Right kidney (tissue), 1 donor: ENCODE data around the gene PRDM11.

Experiments used
- DNase-seq: peaks from one replicate; pipeline ENCODE4 v3.0.0-alpha.2; 2016

The PRDM11 gene

DNA sequence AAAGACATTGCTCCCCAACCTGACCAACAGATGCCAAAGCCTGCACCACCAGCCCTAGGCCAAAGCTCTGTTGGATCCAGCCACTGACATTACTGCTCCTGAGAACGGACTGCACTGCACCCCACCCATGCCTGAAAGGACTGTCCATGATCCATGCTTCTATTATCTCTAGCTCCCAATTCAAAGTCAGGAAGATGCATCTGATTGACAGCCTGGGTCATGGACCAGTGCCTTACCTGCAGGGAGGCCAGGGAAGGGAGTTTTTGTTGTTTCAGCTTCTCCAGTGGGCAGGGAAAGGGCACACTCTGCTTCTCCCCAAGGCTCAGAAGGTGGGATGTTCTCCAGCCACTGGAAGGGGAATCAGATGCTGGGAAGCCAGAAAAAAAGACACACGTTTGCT lies 4.8 kb upstream of the PRDM11 start:
- no peak for DNase-seq

DNA sequence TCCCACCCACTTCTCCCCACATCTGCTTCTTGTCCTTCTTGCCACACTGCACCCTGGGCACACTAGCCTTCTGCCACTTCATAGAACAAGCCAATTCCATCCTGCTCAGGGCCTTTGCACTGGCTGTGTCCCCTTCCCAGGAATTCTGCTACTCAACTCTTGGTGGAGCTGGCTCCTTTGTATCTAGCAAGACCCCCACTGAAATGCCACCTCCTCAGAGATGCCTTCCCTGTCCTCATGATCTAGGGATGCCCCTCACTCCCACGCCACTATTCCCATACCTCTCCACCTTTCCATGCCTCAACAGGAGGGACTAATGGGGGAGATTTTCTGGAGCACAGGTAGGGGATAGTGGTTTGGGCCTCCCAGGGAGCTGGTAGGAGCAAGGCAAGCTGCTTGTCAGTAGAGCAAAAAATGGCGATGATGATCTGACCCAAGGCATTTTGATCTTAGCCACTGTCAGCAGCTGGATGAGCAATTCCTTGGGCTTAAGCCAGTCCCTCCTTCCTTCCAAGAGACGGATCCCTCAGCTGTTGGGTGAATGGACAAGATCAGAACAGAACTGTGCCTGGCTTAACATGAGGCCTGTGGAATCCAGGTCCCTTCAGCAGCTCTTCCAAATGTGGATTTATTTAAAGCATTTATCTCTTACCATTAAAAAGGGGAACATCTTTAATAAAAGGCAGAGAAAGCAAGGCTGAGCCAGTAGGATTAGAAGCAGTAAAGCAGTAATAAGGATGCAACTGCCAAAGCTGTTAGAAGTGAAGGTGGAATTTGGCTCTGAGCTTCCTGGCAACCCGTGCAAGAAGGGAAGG lies 4.0 kb upstream of the PRDM11 start:
- DNase-seq, result no peak

DNA sequence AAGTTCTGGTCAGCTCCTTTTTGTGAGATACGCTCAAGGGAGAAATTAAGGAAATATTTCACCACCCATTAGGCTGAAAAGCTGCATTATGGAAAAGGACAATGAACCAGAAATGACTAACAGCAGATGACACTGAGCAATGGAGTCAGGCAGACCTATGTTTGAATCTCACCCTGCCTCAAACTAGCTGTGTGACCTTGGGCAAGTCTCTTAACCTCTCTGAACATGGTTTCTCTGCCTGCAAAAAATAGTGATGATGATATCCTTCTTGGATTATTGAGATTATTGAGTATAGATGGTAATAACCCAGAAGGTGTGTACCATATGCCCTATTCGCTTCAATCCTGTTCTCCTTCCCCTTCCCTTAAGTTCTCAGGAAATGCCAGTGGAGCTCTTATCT lies 2.9 kb upstream of the PRDM11 start:
- DNase-seq, result no peak

- no peak for DNase-seq
Observed at GRCh38 chr11:45144126-45145082, 2.0 kb upstream of the PRDM11 start.

DNA sequence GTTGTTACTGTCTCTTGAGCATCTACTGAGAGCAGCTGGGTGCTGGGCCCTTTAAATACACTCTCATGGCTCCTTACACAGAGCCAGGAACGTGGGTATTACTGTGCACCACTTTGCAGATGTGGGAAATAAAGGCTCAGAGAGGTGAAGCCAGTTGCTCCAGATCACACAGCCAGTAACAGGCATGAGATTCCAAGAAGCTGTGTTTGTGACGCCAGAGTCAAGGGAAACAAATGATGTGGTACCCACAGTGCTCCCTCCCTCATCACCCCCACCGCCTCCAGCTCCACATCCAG lies 1.4 kb upstream of the PRDM11 start:
- DNase-seq, result no peak

- DNase-seq, result no peak
Observed at GRCh38 chr11:45145379-45146071, 914 bp upstream of the PRDM11 start.

- peak; percentile 95 for DNase-seq
Observed at GRCh38 chr11:45147017-45147728, 734 bp downstream of the PRDM11 start.

DNA sequence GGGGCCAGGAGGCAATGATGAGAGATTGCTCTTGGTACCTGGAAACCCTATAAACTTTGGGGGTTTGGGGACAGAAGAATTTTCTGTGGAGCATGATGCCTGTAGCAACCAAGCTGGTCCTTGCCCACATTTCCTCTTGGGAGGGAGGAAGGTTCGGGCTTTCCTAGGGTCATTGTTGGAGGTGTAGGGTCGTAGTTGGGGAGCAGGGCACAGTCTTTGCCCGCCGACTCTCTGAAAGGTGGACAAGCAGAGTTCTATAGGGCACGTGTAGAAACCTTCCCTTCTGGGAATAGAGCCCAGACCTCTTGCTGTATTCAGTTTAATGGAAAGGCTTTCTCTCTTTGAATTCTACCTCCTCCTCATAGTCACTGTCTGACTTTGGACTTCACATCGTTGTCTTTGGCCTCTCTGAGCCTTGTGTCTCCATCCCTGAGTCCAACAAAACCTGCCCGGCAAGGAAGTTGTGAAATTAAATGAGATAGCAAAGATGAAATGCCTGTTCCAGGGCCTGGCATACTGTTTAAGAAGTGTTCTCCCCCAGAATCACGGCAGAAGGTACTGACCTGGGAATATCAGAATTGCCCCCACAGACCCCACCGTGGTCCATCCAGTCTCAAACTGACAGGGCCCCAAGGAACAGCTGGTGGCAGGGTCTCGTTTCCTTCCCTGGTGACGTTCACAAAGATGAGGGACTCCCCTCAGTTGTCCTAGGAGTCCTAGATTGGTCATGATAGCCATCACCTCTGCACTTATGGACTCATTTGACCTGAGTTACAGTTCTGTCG lies 1.6 kb downstream of the PRDM11 start:
- DNase-seq, result no peak

GRCh38 chr11:45149483-45150056 lies 3.1 kb downstream of the PRDM11 start:
- DNase-seq, result no peak

- no peak for DNase-seq
Observed at GRCh38 chr11:45150301-45150700, 3.9 kb downstream of the PRDM11 start.

DNA sequence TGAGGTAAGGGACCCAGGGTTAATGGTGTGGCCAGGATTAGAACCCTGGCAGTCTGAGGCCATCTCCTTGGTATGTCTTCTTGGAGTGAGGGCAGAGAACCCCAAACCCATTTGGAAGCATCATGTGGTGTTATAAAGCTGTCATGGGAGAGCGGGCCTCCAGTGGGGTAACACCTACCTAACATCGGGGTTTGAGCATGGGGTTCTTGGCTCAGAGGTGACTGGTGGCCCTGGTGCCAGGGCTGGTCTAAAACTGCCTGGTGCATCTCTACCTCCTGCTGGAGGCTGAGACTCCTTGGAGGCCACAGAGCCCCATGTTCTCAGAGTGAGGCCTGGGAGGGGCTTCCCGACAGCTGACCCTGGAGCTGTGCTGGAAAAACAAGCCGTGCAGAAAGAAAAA lies 4.5 kb downstream of the PRDM11 start:
- no peak for DNase-seq

DNA sequence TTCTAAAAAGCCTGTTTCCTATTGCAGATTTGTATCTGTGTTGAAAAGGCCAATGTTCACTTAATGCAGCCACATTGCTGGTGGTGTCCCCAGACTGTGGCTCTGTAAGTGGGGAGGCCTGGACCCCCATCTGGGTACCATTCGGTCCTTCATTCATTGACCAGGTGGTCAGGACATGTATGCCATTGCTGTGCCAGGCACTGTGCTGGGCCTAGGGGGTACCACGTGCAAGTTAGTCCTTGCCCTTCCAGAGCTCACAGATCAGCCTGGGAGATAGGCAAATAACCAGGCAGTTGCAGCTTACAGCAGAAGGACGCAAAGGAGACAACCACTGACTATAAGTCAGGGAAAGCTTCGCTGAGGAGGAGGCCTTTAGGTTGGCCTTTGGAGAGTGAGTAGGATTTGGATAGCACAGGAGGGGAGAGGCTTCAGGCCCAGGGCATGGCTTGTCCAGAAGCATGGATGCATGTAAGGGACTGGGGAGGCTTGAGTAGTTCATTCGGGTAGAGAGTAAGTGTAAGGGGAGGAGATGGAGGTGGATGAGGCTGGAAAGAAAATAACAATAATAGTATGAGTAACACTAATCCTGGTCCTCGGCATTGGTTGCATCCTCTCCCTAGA lies 5.0 kb downstream of the PRDM11 start:
- no peak for DNase-seq

- no peak for DNase-seq
Observed at GRCh38 chr11:45152740-45153595, 6.5 kb downstream of the PRDM11 start.

- no peak for DNase-seq
Observed at GRCh38 chr11:45154276-45154675, 7.8 kb downstream of the PRDM11 start.

DNA sequence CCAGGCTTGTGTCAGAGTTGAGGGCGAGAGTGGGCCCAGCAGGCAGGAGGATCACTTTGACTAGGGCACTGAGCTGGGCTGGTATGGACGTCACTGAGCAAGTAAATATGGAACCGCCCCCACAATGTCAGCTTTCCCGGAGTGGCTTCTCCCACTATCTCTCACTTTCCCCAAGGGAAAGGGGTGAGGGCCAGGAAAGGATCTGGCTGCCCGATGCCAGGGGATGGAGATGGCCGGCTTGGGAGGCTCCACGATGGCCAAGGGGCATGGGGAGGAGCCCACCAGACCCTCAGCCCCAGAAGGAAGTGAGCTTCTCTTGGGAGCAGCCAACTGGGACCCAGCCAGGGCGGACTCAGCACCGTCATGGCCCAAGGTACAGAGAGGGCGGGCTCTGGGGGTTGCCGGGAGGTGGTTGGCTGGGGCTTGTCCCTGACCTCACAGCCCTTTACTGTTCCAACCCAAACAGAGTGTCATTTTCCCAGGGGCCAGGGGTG lies 8.7 kb downstream of the PRDM11 start:
- no peak for DNase-seq

GRCh38 chr11:45155627-45156180 lies 9.3 kb downstream of the PRDM11 start:
- DNase-seq, result no peak

DNA sequence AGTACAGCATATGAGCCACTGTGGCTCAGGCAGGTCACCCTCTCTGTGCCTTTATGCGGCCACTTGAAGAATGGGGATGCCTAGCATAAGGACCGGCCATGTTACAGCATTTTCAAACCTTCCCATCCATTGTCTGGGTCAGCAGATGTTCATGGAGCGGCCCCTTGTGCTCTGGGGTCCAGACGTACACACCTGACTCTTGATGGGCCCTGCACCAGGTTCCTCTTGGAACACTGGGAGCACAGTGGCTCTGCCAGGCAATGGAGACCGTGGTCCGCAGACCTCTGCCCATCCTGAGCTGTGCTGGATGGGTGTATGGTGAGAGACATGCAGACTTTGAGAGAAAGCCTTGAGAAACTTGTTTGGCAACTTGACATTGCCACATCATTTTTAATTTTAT lies 9.8 kb downstream of the PRDM11 start:
- no peak for DNase-seq

- no peak for DNase-seq
Observed at GRCh38 chr11:45156741-45157140, 10.3 kb downstream of the PRDM11 start.
